Measurements from ENCODE around the gene FMN1.

- no peak for TF ChIP-seq EZH2phosphoT487 (IDR thresholded peaks at IDR 0.05; ENCODE audit: borderline replicate concordance, low read length)
- TF ChIP-seq CTCF (conservative IDR thresholded peaks at IDR 0.05; ENCODE audit: low read depth, low read length), result no peak
- no peak for TF ChIP-seq EZH2 (IDR thresholded peaks at IDR 0.05; ENCODE audit: low read length, unreplicated experiment)
Observed at GRCh38 chr15:32823750-32824149, 370.8 kb downstream of the FMN1 start.

All from PC-3 (cell line).